H4 (cell line): Measurements from ENCODE around the gene ATM. TPM values are rescaled to one million over a fixed set of nuclear protein-coding genes. Genes with fewer than 3 reads are reported as not detected.
"Not testable (repeated sequence)": the region's sequence is repeated elsewhere in the genome, so short reads cannot be mapped to it uniquely, and the experiment has no call there.

Experiments
- DNase-seq: peaks from one replicate; pipeline ENCODE4 v3.0.0-alpha.2; 2015; ENCODE audit warnings: low spot score
- total RNA-seq: library from RNA; depleted of rRNA; stranded (reverse); fragments of >200 nt; shearing (Covaris generic); gene quantifications from 2 replicates; pipeline ENCODE4 v1.2.3, GENCODE V29; 2014

The ATM gene
- total RNA-seq, 1 experiment from 2014 or later = 18.8 TPM

DNA sequence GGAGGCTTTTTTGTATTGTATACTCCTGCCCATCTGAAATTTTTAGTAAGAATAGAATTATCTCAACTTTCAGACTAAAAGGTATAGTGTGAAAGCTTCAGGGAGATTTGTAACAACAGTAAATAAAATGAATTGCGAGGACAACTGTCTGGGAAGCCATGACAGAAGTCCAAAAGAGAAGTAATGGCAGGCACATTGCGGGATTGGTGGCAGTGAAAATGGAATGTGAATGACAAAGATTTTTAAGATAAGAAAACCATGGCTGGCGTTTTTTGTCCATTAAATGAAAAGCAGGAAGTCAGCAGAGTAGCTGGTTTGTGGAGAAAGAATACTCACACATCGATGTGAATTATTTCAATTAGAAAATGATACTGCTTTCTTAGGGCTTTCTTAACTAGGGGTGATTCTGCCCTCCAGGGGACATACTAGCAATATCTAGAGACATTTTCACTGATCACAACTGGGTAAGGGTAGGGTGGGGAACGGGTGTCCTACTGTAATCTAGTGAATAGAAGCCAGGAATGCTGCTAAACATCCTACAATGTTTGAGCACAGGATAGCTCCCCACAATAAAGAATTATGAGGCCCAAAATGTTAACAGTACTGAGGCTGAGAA, 2.0 kb upstream of the ATM start:
- DNase-seq = no peak

DNA sequence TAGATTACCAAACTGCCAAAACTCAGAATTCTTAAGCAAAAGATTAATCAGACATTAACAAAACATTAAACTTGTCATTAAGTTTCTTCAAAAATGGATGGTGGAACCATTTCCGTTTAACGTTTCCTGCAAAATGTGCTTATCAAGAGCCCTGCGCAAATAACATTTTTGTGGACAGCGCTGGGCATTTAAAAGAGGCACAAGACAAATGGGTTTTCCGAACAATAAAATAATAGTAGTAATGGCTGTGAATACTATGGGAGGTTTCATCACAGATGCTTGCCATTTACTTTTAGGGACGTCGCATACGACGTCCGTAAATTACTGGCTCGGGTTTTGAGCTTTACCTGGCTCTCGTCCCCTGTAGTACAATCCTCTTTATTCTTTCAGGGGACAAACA, 1.5 kb upstream of the ATM start:
- no peak for DNase-seq

- DNase-seq = no peak
These were observed 825 bp upstream of the ATM start for GRCh38 chr11:108221911-108222573.

GRCh38 chr11:108223348-108224149, 682 bp downstream of the ATM start:
- DNase-seq = no peak

DNA sequence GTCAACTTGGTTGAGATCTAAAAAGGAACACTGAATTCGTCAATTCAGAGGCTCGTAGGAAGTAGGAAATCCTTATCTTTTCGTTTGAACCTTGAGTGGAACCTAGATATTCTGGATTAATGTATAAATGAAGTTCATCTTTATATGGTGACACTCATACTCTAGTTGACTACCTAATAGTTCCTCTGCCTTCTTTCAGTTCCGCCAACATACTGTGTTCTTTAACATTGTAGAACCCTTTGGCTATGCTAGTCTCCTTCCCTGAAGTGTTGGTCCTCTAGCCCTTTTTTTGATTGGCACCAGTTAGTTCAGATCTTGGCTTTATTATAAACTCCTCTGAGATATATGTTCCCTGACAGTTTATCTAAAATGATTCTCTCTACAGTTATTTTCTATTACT, 1.5 kb downstream of the ATM start:
- DNase-seq = no peak

- no peak for DNase-seq
These were observed 2.3 kb downstream of the ATM start for GRCh38 chr11:108224911-108225786.

DNA sequence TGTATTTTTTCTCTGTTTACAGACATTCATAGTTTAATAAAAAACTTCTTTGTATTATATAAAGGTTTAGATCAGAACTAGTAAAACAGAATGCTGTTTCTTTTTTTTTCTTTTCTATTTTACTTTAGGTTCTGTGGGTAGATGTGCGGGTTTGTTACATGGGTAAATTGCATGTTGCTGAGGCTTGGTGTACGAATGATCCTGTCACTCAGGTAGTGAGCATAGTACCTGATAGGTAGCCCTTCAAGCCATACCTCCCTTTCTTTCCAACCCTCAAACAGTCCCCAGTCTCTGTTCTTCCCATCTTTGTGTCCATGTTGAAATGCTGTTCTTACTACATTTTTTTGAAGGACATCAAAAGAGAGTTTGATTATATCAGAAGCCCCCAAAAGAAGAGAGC, 3.2 kb downstream of the ATM start:
- DNase-seq = no peak

- DNase-seq = no peak
These were observed 5.4 kb downstream of the ATM start for GRCh38 chr11:108228251-108228650.

DNA sequence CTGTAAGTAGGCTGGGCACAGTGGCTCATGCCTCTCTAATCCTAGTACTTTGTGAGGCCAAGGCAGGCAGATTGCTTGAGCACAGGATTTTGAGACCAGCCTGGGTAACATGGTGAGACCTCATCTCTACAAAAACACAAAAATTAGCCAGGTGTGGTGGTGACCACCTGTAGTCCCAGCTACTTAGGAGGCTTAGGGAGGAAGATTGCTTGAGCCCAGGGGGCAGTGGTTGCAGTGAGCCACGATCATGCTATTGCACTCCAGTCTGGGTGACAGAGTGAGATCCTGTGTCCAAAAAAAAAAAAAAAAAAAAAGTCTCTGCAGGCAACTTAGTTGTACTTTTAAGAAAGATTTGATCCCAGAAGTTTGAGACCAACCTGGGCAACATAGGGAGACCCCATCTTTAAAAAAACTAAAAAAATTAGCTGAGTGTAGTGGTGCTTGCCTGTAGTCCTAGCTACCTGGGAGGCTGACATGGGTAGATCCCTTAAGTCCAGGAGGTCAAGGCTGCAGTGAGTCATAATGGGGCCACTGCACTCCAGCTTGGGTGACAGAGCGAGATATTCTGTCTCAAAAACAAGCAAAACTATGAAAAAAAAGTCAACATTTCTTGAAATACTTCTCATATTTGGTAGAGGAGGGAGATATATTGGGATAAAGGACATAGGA, 10.5 kb downstream of the ATM start:
- no peak for DNase-seq

GRCh38 chr11:108235192-108235591, 12.3 kb downstream of the ATM start:
- no peak for DNase-seq

- no peak for DNase-seq
These were observed 12.8 kb downstream of the ATM start for GRCh38 chr11:108235633-108236032.

DNA sequence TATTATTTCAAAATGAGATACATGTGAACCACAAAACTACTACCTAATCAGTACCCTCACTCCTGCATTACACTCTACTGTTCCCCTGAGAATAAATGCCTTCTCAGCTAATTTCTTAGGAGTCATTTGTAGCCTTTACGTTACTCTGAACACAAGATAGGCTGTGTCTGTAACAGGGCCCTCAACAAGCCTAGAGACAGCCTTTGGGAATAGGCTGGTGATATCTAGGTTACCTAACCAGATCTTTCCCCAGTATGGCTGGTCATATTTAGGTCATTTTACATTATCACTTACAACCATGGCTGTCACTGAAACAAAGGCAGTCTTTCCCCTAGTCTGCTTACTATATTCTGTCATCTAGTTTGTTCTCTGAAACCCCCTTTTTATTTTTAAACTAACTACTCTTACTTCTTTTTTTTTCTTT, 14.2 kb downstream of the ATM start:
- no peak for DNase-seq

DNA sequence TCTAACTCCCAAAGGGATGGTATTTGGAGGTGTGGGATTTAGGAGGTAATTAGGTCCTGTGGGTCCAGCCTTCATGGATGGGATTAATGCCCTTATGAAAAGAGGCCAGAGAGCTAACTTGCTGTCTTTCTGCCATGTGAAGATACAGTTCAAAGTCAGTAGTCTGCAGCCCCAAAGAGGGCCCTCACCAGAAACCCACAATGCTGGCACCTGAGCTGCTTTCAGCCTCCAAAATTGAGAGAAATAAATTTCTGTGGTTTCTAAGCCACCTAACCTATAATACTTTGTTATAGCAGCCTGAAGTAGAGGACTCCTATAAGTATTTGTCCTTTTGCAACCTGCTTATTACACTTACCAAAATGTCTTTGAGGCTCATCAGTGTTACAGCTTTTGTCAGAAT, 16.2 kb downstream of the ATM start:
- no peak for DNase-seq

DNA sequence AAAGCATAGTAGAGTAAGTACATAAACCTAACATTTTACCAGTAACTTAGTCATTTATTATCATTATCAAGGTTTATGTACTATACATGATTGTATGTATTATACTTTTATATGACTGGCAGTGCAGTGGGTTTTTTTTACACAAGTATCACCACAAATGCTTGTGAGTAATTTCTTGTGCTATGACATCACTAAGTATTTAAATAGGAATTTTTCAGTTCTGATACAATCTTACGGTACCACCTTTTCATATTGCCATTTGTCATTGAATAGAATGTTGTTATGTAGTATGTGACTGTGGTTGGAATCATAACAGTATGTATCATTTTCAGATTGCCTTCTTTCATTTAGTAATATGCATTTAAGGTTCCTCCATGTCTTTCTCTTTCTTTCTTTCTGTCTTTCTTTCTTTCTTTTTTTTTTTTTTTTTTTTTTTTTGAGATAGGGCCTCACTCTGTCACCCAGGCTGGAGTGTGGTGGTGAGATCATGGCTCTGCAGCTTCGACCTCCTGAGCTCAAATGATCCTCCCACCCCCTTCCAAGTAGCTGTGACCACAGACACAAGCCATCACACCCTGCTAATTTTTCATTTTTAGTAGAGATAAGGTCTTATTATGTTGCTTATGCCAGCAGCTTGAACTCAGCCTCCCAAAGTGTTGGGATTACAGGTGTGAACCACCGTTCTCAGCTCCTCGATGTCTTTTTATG, 18.6 kb downstream of the ATM start:
- no peak for DNase-seq

- DNase-seq = no peak
These were observed 19.6 kb downstream of the ATM start for GRCh38 chr11:108242422-108242821.

GRCh38 chr11:108246308-108246707, 23.4 kb downstream of the ATM start:
- DNase-seq = no peak

DNA sequence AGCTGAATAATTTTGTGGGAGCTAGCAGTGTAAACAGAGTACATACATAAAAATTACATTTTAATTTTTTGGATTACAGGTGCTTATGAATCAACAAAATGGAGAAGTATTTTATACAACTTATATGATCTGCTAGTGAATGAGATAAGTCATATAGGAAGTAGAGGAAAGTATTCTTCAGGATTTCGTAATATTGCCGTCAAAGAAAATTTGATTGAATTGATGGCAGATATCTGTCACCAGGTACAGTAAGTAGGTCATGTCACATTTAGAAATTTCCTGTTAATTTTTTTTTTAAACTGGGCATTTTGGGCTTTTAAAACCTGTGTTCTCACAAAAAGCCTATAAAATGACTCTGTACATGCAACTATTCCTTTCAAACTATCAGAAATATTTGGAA, 24.0 kb downstream of the ATM start:
- DNase-seq = no peak

- DNase-seq = no peak
These were observed 30.3 kb downstream of the ATM start for GRCh38 chr11:108253176-108253575.

DNA sequence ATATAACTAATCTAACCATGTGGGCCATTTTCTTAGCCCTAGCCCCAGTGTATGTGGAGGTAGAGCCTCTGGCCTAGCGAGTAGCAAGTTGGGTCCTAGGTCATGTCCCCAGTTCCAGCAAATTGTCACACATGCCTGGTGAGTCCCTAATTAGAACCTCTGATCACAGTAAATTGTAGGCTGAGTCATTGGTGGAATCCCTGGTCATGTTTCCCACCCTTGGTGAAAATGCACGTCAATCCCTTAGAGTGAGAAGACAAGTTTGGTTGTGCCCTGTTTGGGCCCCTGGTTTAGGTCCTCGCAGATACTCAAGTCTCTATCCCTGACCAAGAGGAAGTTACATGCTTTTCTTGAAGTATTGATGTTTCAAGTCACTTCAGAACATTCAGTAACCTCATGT, 46.7 kb downstream of the ATM start:
- DNase-seq = no peak

DNA sequence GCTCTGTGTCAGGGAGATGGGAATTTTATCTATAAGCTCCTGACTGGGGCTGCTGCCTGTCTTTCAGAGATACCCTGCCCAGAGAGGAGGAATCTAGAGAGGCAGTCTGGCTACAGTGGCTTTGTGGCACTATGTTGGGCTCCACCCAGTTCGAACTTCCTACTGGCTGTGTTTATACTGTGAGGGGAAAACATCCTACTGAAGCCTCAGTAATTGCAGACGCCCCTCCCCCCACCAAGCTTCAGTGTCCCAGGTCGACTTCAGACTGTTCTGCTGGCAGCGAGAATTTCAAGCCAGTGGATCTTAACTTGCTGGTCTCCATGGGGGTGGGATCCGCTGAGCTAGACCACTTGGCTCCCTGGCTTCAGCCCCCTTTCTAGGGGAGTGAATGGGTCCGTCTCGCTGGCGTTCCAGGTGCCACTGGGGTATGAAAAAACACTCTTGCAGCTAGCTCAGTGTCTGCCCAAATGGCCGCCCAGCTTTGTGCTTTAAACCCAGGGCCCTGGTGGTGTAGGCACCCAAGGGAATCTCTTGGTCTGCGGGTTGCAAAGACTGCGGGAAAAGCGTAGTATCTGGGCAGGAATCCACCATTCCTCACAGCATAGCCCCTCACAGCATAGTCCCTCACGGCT, 54.2 kb downstream of the ATM start:
- DNase-seq = not testable (repeated sequence)
